ENCODE measurements around the gene TAOK1. TPM values are rescaled to one million over a fixed set of nuclear protein-coding genes. Genes with fewer than 3 reads are reported as not detected.

Gene TAOK1
- total RNA-seq, 1 experiment from 2014 or later = 56.3 TPM

DNA sequence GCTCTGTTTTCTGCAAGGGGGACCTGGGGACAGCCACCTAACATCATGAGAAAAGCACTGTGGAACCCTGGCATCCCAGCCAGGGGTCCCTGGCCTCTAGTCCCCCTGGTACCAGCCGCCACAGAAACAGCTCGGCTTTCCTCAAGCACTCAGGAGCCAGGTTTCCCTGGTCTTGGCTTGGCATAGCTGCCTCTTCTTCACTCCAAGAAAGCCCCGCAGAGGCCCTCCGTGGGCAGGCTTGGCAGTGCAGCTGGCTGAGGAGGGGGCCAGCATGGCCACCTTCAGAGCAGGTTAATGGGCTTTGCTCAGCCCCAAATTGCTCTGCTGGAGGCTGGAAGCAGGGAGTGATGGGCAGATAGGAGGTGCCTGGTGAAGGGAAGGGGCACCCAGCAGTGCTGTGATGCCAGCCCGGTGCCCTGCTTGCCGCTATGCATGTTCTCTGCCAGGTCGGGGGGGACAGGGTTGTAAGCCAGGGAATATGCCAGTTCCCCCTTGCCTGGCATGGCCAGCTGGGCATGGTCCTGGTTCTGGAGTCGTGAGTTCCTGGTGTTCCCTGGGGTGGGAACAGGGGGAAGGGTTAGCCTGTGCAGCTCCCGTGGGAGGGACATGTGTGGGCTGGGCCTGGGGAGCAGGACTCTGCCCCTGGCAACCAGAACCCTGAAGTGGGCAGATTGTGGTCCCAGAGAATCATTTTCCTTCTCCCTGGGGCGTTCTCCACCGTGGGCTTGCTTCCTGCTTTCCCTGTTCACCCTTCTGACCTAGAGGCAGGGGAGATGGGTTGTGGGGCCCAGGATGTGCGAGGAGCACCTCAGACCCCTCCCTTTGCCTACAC is 206.0 kb downstream of the TAOK1 start (continued):
- no peak for TF ChIP-seq REST (IDR thresholded peaks at IDR 0.05; ENCODE audit: low read depth)

- Histone ChIP-seq H2AFZ (ENCODE audit: low read depth, low read length, poor library complexity, severe bottlenecking) (no peak overlapping the region), H3K36me3 (ENCODE audit: control insufficient read depth in 1 of 2, insufficient read depth in 2 of 2, low read length in 2 of 2) (no peaks in the 10 kb centered on the region), H3K4me3 (replicated peaks in 1 of 2; ENCODE audit: low read depth in 1 of 2, low read length in 2 of 2) (no peak overlapping the region), H3K27ac (ENCODE audit: low read depth, low read length) (no peak overlapping the region), H4K20me1 (ENCODE audit: insufficient read depth) (no peaks in the 10 kb centered on the region), H3K4me1 (ENCODE audit: control insufficient read depth in 1 of 2, insufficient read depth in 2 of 2, low read length in 2 of 2) (peaks cover 19 to 35% of the 10 kb centered on the region in 2 experiments), H3K27me3 (ENCODE audit: insufficient read depth, low read length) (no peaks in the 10 kb centered on the region), H3K9me2 (ENCODE audit: insufficient read depth) (no peaks in the 10 kb centered on the region), H3K9me3 (ENCODE audit: control insufficient read depth in 1 of 2, insufficient read depth in 1 of 2, low read depth in 1 of 2, low read length in 2 of 2) (no peaks in the 10 kb centered on the region), H3K79me2 (ENCODE audit: insufficient read depth, low read length) (peaks cover 56% of the 10 kb centered on the region), H3K4me2 (ENCODE audit: low read length) (no peak overlapping the region), H3K9ac (ENCODE audit: low read length) (no peak overlapping the region)
- ATAC-seq (no peak), DNase-seq (ENCODE audit: low read depth, low spot score) (no peak)
- BruUV-seq (replicated peaks) = no TSS peak
- ChIA-PET CTCF (interaction anchor here (2.1 kb wide), 1 partner anchor 21 kb away, joined by 11 read pairs; no protein-coding TSS in a partner anchor), POLR2A (no interaction called here), RAD21 (ENCODE audit: low non-redundant PET in 1 of 2, low total read pairs in 2 of 2, uncharacterized antibody in 2 of 2, unreplicated experiment in 2 of 2) (no interaction called here)
- intact Hi-C loops (cut with micrococcal nuclease) = loop anchor here (10.0 kb wide), 1 partner anchor 452 kb away; no protein-coding TSS in a partner anchor
- TF ChIP-seq REST (IDR thresholded peaks at IDR 0.05; ENCODE audit: low read depth) (no peak), TCF7L2 (IDR thresholded peaks at IDR 0.05; ENCODE audit: borderline replicate concordance, extremely low read depth, insufficient read depth, insufficient read length) (no peak), POLR2AphosphoS5 (IDR thresholded peaks at IDR 0.05; ENCODE audit: low read depth, low read length) (no peak), YY1 (IDR thresholded peaks at IDR 0.05; ENCODE audit: extremely low read depth, insufficient replicate concordance, low read depth, low read length) (no peak), SIN3A (IDR thresholded peaks at IDR 0.05; ENCODE audit: low read depth) (no peak), CEBPB (IDR thresholded peaks at IDR 0.05; ENCODE audit: low read depth) (no peak), FOSL1 (IDR thresholded peaks at IDR 0.05; ENCODE audit: low read depth) (no peak), JUND (IDR thresholded peaks at IDR 0.05) (no peak), EGR1 (IDR thresholded peaks at IDR 0.05; ENCODE audit: low read depth) (no peak)
- TF ChIP-seq, protein P1, sequence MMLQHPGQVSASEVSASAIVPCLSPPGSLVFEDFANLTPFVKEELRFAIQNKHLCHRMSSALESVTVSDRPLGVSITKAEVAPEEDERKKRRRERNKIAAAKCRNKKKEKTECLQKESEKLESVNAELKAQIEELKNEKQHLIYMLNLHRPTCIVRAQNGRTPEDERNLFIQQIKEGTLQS (IDR thresholded peaks at IDR 0.05) = no peak
Measured at GRCh38 chr17:29596811-29597210, 206.6 kb downstream of the TAOK1 start.

Data from HCT116 (cell line).